ENCODE data around the gene MEGF11.

- TF ChIP-seq CTCF (IDR thresholded peaks at IDR 0.05) (no peak), POLR2A (IDR thresholded peaks at IDR 0.05) (no peak)
Measured at GRCh38 chr15:65994832-65995231, 258.7 kb downstream of the MEGF11 start.
